IPS-11a (cell line): ENCODE results near the gene CDK17.
"Not testable (repeated sequence)": the region's sequence is repeated elsewhere in the genome, so short reads cannot be mapped to it uniquely, and the experiment has no call there.

Source experiments
- H3K4me3 ChIP-seq: one replicate; pipeline ENCODE4 v1.5.1; 2013; ENCODE audit warnings: low read depth, low read length, control low read depth

The CDK17 gene

DNA sequence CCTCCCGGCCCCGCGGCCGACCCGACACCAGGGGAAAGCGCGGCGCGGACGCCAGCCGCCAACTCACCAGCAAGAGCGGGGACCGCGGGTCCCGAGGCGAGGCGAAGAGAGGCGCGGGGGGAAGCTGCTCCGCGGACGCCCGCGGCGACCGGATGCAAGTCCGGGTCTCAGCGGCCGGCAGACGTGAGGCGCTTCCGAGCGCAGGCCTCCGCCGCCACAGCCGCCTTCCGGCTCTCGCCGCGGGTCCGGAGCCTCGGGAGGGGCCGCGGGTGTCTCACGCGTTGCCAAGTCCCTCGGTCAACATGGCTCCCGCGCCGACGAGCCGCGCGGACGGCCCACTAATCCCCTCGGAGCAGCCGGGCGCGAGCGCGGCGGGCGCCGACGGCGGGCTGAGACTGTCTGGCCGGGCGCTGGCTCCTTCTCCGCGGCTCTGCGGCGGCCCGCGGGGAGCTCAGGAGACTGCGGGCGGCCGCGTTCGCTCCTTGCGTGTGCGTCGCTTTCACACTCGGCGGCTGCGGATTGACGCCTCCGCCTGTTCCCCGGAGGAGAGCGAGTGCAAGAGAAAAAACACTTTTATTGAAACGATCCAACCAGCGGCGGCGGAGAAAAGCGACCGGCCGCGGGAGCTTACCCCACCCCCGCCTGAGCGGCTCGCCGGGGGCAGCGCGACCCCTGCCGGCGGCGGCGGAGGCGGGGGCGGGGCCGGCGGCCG is at the start of gene CDK17:
Gene CDK17 (minus strand): TSS at position 521 of the 712 bp plus-strand sequence. CDS start 65,603 bp downstream, outside the sequence.
- H3K4me3 ChIP-seq = peak within 1 kb of the TSS; percentile 76

DNA sequence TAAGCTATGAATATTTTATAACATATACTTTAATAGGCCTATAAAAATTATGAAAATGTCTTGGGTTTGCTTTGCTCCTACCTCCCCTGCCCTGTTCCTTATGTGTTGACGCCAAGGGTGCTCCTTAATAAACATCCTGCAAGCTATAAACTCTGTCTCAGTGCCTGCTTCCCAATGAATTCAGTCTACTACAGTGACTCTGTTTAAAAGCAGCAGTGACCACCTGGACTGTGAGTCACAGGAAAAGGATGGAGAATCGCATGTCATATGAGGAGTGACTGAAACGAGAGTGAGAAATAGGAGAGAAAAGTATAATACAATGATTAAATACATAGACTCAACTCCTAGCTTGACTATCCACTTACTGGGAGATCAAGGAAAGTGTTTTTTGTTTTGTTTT is 48.1 kb upstream of the CDK17 start:
- H3K4me3 ChIP-seq = no peak overlapping the region

DNA sequence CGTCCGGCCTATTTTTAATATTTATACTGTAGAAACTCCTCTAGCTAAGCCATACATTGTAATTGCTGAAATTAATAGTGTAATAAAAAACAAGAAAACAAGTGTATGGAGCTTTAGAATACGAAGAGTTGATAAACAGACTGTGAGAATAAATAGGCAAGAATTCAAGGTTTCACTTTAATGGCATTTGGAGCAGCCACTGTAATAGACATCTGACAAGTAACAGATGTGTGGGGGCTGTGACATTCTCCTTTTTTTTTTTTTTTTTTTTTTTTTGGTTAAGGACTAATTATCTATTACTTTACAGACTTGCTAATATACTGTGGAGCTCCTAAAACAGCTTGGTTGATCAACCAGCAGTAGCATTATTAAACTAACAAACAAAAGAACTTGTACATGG is 47.0 kb upstream of the CDK17 start:
- no peak overlapping the region for H3K4me3 ChIP-seq

DNA sequence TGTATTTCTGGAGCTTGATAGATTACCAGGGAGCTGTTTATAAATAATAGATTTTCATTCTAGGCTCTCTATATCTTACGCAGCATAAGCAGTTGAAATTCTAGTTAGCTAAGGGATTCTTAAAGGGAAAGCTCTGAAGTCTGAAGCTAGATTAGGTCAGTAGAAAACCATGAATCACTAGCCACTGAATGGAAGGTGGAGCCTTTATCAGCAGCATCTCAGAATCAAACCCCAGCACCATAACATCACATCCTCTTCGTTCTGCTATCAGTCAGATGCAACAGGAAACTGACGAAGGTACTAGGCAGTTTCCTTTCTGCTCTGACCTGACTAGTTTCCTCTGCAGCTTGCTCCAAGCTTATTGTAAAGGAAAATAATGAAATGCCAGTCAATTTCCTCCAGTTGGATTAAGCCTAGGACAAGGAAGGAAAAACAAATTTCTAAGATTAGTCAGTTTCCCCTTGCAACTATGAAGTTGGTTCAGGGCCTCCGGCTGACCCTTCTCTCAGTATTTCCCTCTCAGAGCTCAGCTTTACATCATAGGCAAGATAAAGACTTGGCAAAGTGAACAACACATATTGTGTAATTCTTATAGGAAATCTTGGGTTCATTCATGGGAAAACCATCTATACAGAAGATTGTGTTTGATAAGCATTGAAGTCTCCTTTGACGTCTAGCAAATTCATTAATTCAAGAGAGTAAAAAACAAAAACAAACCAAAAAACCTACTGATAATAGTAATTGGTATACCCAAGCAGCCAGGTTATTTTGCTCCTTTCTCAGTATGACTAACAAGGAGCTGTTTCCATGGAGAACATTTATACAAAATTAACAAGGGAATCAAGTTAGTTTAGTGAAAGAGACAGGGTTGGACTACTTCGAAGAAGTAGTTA is 45.7 kb upstream of the CDK17 start:
- no peak overlapping the region for H3K4me3 ChIP-seq

DNA sequence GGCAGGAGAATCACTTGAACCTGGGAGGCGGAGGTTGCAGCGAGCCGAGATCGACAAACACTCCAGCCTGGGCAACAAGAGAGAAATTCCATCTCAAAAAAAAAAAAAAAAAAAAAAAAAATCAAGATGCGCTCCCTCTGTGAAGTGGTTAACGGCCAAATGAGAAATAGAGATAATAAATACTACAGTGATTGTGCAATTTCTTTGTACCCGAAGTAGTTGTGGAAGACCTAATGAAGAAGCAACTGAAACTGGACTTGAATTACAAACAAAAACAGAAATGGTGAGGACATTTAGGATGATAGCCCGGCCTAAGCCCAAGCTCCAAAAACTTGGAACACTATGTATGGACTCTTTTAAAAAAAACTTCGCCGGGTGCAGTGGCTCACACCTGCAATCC is 44.2 kb upstream of the CDK17 start:
- no peak overlapping the region for H3K4me3 ChIP-seq

DNA sequence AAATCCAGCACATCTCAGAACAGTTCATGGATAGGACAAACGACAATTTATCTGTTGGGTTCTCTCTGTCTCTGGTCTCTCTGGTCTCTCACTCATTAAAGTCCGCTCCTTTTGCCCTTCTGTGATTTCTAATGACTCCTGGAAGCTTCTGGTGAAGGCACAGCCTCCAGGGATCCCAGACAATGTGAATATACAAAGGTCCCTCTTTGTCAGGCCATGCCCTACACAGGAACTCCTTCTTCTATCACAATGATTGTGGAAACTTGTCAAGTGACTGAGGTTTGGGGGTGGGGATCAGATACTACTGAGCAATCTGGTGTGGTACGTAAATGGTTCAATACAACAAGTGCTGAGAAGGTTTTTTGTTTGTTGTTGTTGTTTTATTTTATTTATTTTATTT is 42.7 kb upstream of the CDK17 start:
- no peak overlapping the region for H3K4me3 ChIP-seq

DNA sequence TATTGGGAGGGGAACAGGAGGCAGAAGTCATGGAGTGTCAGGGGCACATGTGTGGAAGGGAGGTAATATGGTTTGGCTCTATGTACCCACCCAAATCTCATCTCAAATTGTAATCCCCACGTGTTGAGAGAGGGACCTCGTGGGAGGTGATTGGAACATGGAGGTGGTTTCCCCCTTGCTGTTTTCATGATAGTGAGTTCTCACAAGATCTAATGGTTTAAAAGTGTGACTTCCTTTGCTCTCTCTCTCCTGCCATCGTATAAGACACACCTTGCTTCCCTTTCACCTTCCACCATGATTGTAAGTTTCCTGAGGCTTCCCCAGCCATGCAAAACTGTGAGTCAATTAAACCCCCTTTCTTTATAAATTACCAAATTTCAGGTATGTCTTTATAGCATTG is 41.6 kb upstream of the CDK17 start:
- no peak overlapping the region for H3K4me3 ChIP-seq

DNA sequence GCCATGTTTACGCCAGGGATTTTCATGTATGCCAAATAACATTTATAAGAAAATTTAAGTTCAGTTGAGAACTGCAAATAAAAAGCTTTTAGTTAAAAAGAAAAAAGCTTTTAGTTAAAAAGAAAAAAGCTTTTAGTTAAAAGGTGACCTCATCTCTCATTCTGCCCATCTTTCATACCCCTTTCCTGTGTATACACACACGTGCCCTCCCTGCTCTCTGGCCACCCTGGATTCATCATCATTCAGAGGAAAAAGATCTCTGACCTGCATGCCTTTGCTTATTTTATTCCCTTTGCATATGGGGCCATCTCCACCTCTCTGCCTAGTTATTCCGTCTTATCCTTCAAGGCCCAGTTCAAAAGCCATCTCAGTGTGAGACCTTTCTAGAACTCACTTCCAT is 38.1 kb upstream of the CDK17 start:
- H3K4me3 ChIP-seq = no peak overlapping the region

DNA sequence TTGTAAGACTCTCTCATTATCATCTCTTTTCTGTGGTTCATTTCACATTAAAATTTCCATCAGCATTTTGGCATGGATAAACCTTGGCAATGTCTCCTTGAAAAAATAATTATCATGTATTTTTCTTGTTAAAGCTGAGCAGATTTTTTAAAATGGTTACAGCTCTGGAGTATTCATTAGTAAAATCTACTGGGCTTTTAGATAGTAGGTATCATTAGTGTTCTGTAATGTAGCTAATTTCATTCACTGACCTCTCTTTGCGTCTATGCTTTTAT is 36.9 kb upstream of the CDK17 start:
- no peak overlapping the region for H3K4me3 ChIP-seq

DNA sequence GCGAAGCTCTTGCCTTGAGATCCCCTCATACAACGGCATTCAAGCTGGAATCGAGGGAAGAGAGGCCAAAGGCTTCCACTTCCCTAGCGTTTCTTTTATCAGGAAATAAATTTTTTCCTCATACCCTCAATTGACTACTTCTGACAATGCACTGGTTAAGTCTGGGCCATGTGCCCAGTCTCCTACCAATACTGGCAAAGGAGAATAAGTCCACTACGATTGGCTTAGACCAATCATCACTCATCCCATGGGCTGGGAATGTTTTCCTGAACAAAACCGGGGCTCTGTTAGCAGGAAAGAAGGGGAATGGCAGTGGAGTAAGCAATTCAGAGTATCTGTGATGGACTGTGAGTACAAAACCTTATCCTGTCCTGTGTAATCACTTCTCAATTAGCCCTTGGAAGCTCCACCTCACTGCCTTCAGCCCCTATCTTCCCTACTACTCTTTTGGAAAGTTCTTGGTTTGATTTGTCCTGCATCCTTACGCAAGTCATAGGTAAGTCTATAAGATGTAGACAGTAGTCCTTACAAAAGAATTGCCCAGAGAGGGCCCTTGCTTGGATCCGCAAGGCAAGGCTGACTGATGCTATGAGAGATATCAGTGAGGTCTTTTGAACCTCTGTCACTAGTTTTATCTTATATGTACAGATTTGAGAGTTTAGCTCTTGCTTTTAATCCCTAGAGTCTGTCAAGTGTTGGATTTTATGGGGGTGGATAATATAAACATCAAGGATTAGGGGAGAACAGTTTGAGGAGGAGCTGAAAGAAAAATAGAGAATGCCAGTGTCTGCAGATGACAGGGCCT is 36.3 kb upstream of the CDK17 start:
- H3K4me3 ChIP-seq = no peak overlapping the region

DNA sequence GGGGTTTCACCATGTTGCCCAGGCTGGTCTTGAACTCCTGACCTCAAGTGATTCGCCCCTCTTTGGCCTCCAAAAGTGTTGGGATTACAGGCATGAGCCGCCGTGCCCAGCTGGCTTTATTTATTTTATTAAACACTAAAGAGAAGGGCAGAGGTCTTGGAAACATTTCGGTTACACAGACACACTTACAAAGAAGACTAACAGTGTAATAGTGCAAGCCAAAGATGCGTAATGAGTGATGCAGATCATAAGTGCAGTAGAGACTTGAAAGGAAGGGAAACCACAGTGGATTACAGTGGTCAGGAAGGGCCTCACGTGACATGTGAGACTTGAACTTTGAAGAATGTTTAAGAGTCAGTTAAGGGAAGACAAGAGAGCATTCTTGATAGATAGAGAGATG is 33.9 kb upstream of the CDK17 start:
- H3K4me3 ChIP-seq = no peak overlapping the region

DNA sequence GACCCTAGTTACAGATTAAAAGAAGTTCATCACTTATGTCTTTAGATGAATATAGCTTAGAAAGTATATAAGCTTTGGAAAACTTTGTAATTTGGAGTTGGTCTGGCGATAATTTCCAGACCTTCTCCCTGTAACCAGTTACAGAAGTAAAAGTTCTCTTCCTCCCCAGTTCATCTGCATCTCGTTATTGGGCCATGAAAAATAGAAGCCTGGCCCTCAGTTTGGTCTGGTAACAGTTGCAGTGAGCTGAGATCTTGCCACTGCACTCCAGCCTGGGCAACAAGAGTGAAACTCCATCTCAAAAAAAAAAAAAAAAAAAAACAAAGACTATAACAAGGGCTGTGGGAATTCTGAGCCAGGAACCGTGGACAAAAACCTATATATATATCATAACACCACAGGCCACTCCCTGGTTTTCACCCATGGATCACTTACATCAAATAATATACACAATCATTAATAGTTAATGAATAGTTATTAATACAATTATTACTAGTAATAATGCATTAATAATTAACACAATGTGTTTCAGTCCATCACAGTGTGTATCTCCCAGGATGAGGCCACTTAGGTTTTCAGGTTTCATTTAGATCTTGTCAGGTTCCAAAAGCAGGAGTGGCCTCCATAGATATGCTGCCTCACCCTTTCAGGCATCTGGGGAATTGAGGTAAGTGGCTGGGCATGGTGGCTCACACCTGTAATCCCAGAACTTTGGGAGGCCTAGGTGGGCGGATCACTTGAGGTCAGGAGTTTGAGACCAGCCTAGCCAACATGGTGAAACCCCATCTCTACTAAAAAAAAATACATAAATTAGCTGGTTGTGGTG is 32.5 kb upstream of the CDK17 start:
- H3K4me3 ChIP-seq = not testable (repeated sequence)

DNA sequence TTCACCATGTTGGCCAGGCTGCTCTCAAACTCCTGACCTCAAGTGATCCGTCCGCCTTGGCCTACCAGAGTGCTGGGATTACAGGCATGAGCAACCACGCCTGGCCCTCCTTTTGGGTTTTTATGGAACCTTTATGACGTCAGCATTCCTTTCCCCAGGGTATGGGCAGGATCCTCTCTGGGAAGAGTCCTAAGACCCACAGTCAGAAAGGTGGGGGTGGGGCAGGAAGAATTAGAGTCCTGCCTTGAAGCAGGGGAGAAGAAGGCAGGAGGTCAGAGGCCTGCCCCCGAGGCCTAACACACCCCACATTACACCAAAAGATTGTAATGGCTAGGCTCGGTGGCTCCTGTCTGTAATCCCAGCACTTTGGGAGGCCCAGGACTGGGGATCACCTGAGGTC is 30.8 kb upstream of the CDK17 start:
- no peak overlapping the region for H3K4me3 ChIP-seq

DNA sequence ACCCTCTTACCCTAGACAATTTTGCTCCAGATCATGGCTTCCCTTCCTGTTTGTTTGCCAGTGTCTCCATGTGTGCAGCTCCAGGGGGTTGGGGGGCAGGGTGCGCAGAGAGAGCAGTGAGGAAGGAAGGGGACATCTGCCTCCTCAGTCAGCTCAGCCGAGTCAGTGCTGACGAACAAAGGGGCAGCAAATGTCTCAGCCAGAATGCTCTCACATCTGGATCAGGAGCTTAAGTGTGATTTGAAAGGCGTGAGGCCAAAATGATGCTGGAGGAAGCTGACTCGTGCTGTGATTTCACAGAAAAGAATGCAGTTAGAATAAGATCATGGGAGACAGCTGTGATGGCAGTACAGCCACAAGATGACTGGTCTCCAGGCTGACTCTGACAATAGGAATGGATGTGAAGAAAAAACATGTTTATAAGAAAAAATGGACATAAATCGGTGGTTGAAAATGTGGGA is 27.1 kb upstream of the CDK17 start:
- no peak overlapping the region for H3K4me3 ChIP-seq

DNA sequence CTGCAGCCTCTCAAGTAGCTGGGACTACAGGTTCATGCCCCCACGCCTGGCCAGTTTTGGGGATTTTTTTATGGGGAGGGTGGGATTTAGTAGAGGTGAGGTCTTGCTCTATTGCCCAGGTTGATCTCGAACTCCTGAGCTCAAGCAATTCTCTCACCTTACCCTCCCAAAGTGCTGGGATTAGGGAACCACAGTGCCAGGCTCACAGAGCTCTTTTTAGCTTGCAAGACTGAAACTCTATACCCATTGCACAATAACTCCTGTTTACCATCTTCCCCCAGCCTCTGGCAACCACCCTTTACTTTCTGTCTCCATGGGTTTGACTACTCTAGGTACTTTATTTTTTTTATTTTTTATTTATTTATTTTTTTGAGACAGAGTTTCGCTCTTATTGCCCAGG is 25.7 kb upstream of the CDK17 start:
- H3K4me3 ChIP-seq = no peak overlapping the region

DNA sequence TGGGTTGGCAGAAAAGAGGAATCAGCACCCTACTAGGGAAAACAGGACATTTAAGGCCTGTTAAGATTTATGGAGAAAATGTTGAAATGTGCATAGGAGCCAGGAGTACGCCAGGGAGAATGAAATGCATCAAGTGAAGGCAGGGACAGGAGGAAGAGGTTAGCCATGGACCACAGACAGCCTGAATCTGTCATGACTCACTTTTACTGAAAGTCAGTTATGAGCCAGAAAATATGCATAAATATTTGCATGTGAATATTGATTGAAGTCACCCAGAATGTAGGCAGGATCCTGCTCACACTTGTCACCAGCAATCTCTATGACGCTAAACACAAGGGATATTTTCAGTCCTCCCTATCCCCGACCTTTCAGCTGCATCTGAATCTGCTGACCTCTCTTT is 25.1 kb upstream of the CDK17 start:
- no peak overlapping the region for H3K4me3 ChIP-seq

DNA sequence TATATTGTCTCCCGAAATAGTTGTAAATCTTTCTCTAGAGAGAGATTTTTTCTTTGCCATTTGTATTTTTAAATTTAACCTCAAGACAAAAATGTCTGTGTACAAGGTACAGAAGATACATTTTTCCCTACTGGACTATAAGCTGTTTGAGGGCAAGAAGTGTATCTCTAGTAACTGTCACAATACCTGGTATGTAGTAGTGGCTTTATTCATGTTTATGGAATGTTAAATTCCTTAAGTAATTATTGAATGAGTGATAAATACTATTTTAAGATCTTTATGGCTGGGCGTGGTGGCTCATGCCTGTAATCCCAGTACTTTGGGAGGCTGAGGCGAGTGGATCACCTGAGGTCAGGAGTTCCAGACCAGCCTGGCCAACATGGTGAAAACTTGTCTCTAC is 24.4 kb upstream of the CDK17 start:
- no peak overlapping the region for H3K4me3 ChIP-seq

DNA sequence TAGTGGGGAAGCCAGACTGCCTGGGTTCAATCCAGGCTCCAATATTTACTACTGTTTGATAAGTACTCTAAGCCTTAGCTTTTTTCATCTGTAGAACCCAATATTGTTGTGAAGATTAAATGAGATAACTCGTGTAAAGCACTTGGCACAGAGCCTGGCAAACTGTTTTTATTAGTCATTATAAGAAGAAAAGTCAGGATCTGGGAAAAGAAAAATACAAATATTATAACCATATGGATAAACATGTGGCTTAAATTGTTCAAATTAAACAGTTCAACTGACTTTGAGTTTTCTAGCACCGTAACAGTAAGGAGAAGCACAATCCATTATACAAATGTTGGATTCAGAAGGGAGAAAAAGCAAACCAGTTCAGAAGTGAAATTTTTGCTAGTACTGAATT is 22.0 kb upstream of the CDK17 start:
- H3K4me3 ChIP-seq = no peak overlapping the region

DNA sequence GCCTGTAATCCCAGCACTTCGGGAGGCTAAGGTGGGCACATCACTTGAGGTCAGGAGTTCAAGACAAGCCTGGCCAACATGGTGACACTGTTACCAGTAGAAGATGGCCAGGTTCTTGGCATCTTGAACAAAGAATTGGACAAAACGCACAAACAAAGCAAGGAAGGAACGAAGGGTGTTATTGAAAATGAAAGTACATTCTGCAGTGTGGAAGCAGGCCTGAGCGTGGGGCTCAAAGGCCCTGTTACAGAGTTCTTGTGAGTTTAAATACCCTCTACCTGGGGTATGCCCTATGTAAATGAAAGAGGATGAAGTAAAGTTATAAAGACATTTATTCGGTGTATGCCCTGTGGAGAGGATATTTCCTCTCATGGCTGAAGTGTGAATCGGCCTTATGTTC is 20.8 kb upstream of the CDK17 start:
- H3K4me3 ChIP-seq = no peak overlapping the region

DNA sequence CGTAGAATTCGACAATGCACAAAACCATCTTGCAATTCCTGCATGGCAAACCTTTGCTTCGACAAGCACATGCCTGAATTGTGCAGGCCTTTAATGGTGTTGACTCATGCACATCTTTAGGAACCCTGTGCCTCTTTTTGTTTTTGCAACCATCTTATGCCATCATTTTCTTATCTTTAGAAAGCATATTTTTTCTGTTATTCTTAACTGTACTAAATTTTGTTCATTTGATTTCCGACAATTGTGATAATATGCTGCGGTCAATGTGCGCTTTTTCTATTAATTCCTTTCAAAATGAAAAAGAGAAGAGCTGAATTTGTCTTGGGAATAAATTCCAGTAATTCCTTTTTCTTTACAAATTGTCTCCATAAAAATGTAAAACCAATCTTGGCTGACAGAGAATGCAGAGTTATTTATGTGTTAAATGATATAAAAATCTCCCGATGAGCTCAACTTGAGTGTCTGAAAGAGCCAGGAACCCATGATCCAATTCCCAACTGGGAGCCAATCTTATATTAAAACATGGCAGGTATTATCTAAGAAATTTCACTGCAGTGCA is 20.1 kb upstream of the CDK17 start:
- no peak overlapping the region for H3K4me3 ChIP-seq
